Lung microvascular endothelial cell (primary cell): ENCODE data around the gene CALN1. TPM values are rescaled to one million over a fixed set of nuclear protein-coding genes. Genes with fewer than 3 reads are reported as not detected.
"Not testable (repeated sequence)": the region's sequence is repeated elsewhere in the genome, so short reads cannot be mapped to it uniquely, and the experiment has no call there.

ENCODE experiments used
- DNase-seq, 2 donors: peaks; one replicate each; pipeline versions ENCODE4 v3.0.0 to v3.0.0-alpha.2; 2010; ENCODE audit warnings: low read depth in 2 of 2
- total RNA-seq: library from RNA; depleted of rRNA; stranded (reverse); fragments of >200 nt; gene quantifications from 2 replicates; pipeline ENCODE4 v1.2.1, GENCODE V29; 2014

CALN1 gene
- total RNA-seq, 1 donor from 2014 or later = 0.79 TPM

DNA sequence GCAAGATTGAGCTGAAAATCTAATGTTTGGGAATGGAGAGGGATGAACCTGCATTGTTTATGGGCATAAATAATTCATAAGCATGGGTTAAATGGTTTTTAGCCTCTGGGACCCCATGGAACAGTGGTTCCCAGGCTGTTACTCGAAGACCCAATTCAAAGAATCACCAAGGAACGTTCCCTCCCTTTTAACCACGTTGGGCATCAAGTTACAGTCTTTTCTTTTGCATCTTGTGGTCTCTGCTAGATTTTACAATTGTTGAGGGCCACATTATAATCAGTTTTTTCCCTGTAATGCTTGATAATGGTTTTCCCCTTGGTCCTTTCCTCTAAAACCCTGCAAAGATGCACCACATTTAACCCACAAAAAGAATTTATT lies 2.5 kb downstream of the CALN1 start:
- DNase-seq = no peak

DNA sequence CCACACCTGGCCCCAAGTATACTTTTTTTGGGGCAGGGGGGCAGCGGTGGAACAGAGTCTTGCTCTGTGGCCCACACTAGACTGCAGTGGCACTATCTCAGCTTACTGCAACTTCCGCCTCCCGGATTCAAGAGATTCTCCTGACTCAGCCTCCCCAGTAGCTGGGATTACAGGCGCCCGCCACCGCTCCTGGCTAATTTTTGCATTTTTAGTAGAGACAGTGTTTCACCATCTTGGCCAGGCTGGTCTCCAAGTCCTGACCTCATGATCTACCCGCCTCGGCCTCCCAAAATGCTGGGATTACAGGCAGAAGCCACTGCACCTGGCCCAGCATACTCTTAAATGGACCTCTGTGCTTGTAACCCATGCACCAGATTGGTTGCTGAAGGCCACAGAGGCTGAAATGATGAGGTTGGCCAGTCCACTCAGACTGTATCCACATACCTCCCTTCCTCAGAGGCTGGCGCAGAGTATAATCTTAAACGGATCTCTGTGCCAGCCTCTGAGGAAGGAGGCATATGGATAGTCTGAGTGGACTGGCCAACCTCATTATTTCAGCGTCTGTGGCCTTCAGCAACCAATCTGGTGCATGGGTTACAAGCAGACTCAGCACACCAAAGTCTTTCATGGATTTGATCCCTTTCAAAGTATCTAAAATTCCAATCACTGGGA lies 3.0 kb downstream of the CALN1 start:
- DNase-seq = no peak

DNA sequence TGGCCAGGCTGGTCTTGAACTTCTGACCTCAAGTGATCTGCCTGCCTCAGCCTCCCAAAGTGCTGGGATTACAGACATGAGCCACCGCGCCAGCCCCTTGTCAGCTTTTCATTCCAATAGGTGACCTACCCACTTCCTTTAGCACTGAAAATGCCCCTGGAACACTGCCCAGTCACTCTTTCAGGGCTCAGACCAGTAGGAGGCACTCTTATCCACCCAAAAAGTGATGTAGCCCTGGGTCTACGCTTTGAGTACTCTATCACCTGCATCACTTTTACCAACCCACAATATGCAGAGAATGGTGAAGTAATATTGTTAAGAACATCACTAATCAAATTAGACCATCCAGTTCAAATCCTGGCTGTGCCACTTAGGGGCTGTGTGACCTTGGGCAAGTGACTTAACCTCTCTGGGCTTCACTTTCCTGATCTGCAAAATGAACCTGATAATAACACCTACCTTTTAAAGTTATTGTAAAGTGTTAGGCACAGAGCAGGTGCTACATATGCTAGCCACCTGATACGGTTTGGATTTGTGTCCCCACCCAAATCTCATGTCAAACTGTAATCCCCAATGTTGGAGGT lies 5.2 kb downstream of the CALN1 start:
- no peak for DNase-seq

GRCh38 chr7:72405871-72406270 lies 6.3 kb downstream of the CALN1 start:
- DNase-seq = no peak

DNA sequence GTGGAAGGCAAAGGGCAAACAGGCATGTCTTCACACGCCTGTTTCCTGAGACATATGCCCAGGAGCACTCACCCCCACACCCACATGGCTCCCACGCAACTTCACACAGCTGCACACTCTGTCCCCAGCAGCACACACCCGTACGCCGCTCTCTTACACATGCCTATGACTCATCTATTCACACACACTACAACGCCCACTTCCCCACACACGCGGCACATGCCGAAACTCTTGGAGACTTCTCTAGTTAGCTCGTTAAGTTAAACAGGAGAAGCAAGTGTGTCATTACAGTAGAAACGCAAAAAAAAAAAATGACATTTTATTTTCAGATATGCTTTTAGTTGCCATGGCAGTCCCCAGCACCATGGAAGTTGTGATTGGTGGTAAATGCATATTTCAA lies 6.7 kb downstream of the CALN1 start:
- DNase-seq = no peak

GRCh38 chr7:72404743-72405142 lies 7.4 kb downstream of the CALN1 start:
- DNase-seq = no peak

- no peak for DNase-seq
Observed at GRCh38 chr7:72403458-72404076, 8.6 kb downstream of the CALN1 start.

GRCh38 chr7:72394016-72394415 lies 18.1 kb downstream of the CALN1 start:
- DNase-seq = no peak

DNA sequence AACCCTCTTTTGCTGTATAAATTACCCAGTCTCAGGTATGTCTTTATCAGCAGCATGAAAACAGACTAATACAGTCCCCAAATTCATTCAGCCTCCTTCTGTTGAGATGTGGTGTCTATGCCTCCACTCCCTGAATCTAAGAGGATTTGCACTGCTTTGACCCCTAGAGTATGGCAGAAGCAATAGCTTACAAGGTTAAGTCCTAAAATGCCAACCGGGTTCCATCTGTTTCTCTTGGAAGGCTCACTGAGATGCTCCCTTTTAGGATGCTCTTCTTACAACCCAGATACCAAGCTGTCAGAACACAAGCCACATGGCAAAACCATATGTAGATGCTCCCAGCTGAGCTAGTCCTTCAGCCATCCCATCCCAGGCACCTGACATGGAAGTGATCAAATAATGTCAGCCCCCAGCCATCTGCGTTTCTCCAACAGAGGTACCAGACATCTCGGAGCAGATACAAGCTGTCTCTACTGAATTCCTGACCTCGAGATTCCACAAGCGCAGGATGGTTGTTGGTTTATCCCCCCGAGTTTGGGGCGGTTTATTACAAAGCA lies 20.2 kb downstream of the CALN1 start:
- no peak for DNase-seq

- DNase-seq = no peak
Observed at GRCh38 chr7:72386118-72386517, 26.0 kb downstream of the CALN1 start.

DNA sequence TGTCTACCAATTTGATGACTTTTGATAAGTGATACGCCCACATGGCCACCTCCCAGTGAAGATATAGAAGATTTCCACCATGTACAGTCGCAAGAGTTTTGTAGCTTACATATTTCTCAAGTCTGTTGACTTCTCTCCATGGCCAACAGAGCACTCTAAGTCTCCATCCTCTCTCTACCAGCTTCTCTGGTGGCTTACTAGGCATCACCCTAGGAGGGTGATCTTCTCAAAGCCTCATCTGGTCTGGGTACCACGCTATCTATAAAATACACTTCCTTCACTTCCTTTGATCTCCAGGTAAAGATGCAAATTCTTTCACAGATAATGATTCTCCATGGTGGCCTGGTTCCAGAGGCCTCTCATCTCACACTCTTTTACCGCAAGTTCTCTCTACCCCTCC lies 49.9 kb downstream of the CALN1 start:
- DNase-seq = no peak

DNA sequence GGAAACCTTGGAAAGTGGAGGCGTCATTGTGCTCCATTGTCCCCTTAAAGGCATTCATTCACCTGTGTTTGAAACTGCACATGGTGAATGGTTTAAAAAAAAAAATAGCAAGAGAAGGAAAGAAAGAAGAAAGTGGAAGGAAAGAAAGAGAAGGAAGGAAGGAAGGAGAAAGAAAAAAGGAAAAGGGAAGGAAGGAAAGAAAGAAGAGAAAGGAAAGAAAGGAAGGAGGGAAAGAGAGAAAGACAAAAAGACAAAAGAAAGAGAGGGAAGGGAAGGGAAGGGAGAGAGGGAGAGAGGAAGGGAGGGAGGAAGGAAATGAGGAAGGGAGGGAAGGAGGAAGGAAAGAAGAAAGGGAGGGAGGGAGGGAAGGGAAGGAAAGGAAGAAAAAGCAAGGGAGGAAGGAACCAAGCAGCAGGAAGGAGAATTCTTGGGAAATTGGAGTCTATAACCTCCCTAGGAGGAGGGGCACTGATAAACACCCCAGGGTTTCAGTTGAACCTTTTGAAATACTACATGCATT lies 66.9 kb downstream of the CALN1 start:
- no peak for DNase-seq

GRCh38 chr7:72343991-72344390 lies 68.1 kb downstream of the CALN1 start:
- DNase-seq = no peak

DNA sequence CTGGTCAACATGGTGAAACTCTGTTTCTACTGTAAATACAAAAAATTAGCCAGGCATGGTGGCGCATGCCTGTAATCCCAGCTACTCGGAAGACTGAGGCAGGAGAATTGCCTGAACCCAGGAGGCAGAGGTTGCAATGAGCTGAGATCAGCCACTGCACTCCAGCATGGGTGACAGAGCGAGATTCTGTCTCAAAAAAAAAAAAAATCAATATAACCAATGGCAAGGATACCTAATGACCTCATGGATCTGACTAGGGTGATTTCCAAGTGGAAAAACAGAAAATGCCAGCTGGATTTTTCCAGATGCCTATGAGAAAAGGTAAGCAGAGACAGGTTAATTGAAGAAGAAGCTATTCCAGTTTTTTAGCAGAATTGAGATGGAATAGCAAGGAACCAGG lies 68.8 kb downstream of the CALN1 start:
- not testable (repeated sequence) for DNase-seq

DNA sequence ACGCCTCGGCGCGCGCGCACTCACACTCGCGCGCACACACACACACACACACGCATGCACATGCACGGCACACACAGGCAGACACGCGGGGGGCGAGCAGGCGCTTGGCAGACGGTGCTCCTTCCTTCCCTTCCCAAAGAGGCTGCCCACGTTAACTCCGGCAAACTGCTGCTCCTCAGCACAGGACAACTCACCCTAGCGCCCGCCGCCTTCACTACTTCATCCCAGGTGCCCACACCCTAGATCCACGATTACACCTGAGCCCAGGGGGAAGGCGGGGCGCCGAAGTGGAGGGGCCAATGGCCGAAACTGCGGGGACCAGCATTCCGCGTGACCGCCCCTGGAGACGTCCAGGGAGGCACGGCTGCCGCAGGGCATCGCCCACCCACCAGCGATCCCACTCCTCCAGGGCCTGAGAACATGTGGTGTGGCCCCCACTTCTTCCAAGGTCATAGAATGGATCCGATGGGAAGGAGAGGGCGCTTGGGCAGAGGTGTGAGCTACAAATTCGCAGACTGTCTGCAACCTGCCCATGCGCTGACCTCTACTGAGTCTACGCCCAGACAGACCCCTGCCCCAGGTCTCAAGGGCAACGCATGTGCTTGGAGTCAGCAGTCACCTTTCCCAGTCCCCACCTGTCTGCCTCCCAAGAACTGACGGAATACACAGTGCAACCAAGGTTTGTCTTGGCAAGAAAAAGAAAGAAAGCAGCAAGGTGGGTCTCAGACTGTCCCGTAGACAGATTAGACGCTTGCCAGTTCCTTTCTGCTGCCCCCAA lies 74.6 kb downstream of the CALN1 start:
- DNase-seq = no peak

DNA sequence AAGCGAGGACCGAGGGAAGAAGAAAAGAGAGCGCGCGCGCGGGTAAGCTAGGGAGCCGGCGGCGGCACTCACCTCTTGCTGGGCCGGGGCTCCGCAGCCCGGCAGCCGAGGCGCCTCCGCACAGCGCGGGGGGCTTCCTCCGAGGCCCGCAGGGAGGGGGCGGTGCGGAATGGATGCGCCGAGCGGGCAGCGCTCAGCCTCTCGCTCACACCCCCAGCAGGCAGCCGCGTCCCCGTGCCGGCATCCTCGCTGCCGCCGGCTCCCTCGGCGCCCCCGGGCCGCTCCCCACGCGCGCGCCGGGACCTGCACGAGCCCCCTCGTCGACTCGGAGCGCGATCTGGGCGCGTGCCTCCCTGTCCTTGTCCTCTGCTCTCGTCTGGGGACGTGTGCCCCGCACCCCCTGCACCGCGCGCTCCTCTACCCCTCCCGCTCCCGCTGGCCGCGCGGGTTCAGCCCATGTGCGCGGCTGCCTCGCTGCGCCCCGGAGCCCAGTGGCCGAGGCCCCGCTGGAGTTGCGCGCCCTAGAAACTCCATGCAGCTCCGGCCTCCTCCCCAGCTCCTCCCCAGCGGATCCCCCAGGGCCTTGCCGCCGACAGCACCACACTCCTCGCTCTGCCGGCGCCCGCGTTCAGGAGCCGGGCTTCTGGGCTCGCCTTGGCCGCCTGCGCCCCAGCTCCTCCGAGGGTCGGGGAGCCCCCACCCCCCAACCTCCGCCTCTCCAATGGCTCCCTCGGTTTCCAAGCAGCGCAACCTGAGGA lies 75.3 kb downstream of the CALN1 start:
- no peak for DNase-seq

- DNase-seq = no peak
Observed at GRCh38 chr7:72336382-72336631, 75.8 kb downstream of the CALN1 start.

DNA sequence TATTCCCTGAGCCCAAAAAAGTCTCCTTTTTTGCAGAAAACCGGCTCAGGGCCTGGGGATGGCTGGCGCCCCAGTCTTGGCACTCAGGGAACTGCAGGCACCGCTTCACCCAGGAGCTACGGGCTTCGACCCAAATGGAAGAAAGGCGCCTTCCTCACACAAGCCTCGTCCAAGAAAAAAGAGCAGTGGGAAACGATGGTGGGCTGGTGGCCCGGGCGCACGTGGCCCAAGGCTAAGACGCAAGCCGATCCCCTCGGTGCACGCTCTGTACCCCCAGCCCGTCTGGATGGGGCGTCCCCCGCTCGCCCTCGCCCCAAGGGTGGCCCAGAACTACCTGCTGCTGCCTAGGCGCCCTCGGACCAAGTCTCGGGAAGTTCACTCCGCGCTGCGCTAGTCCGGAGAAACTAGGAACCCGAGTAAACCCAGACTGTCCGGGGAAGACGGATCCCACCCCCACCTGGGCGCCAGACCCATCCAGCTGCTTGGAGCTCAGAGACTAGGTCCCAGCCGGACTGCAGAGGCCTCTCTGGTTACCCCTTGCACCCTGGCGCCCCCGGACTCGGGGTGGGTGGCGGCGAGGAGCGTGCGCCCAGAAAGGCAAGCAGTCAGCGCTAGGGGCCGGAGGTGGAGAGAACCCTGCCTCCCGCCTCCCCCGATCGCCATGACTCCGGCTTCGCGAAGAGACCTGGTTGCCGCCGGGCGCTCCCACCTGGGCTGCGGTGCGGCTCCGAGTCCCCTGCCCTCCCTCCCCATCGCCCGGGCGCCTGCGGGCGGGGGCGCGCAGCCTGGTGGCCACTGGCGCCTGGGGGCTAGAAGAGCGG lies 76.4 kb downstream of the CALN1 start:
- no peak for DNase-seq

DNA sequence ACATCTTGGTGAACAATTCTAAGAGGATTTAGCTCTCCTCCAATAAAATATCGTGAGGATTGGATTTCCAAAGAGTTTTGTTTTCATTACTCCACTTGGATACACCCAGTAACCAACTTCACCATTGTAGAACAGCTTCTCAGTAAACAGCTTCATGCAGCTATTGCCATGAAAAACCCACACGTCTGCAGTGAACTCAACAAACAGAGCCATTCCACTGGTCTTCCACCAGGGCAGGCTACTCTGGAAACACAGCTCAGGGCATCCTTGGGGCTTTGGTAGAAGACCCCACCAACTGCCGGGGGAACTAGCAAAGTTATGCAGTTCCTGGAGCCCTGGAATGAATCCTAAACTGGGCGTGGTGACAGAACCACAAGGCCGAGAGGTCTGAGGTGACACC lies 77.4 kb downstream of the CALN1 start:
- DNase-seq = no peak

GRCh38 chr7:72334066-72334465 lies 78.1 kb downstream of the CALN1 start:
- peak in 1 of 2 donors; percentile 21 for DNase-seq

- DNase-seq = no peak
Observed at GRCh38 chr7:72326811-72327210, 85.3 kb downstream of the CALN1 start.
